Measurements from ENCODE around the gene CHL1. TPM values are rescaled to one million over a fixed set of nuclear protein-coding genes. Genes with fewer than 3 reads are reported as not detected.

The CHL1 gene
- polyA plus RNA-seq, 2 of the 4 experiments (the other 2 are of a cell fraction) = 0.05 TPM; not detected in 1

DNA sequence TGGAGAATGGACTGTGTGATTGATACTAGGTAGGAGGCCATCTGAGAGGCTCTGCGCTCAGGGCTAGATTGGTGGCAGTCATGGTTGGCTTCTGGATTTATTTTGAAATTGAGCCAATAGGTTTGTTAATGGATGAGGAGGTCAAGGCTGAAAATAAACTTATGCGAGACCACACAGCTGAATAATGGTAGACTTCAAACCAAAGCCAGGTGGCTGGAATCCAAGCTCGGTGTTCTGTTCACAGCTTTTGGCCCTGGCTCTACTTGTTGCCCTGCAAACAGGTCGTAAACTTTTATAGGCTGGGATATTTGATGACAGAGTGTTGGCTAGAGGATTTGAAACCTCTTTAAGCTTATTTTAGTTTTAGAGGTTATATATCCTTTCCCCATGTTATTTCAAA, 160.4 kb downstream of the CHL1 start (continued):
- TF ChIP-seq, protein P1, sequence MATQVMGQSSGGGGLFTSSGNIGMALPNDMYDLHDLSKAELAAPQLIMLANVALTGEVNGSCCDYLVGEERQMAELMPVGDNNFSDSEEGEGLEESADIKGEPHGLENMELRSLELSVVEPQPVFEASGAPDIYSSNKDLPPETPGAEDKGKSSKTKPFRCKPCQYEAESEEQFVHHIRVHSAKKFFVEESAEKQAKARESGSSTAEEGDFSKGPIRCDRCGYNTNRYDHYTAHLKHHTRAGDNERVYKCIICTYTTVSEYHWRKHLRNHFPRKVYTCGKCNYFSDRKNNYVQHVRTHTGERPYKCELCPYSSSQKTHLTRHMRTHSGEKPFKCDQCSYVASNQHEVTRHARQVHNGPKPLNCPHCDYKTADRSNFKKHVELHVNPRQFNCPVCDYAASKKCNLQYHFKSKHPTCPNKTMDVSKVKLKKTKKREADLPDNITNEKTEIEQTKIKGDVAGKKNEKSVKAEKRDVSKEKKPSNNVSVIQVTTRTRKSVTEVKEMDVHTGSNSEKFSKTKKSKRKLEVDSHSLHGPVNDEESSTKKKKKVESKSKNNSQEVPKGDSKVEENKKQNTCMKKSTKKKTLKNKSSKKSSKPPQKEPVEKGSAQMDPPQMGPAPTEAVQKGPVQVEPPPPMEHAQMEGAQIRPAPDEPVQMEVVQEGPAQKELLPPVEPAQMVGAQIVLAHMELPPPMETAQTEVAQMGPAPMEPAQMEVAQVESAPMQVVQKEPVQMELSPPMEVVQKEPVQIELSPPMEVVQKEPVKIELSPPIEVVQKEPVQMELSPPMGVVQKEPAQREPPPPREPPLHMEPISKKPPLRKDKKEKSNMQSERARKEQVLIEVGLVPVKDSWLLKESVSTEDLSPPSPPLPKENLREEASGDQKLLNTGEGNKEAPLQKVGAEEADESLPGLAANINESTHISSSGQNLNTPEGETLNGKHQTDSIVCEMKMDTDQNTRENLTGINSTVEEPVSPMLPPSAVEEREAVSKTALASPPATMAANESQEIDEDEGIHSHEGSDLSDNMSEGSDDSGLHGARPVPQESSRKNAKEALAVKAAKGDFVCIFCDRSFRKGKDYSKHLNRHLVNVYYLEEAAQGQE (IDR thresholded peaks at IDR 0.05) = no peak
- TF ChIP-seq KDM1A (IDR thresholded peaks at IDR 0.05; ENCODE audit: low read depth) = no peak
- no peak for TF ChIP-seq MAFK (IDR thresholded peaks at IDR 0.05; ENCODE audit: partially characterized antibody)

GRCh38 chr3:359672-360071, 163.1 kb downstream of the CHL1 start:
- FAIRE-seq = no peak
- Histone ChIP-seq H3K9me3 (no peaks in the 10 kb centered on the region), H3K4me1 (no peaks in the 10 kb centered on the region), H3K27ac (no peak overlapping the region), H3K4me2 (no peak overlapping the region), H3K4me3 (no peak overlapping the region)
- no peak for ATAC-seq
- 14% methylated on average over 3 of the region's 3 CpGs for WGBS (ENCODE audit: missing lambda C conversion rate)
- POLR2A ChIA-PET = no interaction called here
- DNase-seq (ENCODE audit: low read depth in 1 of 2, low spot score in 1 of 2) = no peak
- CTCF ChIA-PET = no interaction called here
- TF ChIP-seq SREBF2 (IDR thresholded peaks at IDR 0.05) = no peak
- no peak for TF ChIP-seq ATOH8 (CRISPR knock-in tag; IDR thresholded peaks at IDR 0.05; ENCODE audit: low read depth)
- TF ChIP-seq HOXB13 (CRISPR knock-in tag; IDR thresholded peaks at IDR 0.05; ENCODE audit: low read depth) = no peak
- no peak for TF ChIP-seq HOXB5 (CRISPR knock-in tag; IDR thresholded peaks at IDR 0.05)
- TF ChIP-seq POLR2AphosphoS2 (conservative IDR thresholded peaks at IDR 0.05; ENCODE audit: low read length) = no peak
- TF ChIP-seq FOSL2 (IDR thresholded peaks at IDR 0.05) = no peak
- no peak for TF ChIP-seq FOSL2 (CRISPR knock-in tag; IDR thresholded peaks at IDR 0.05)
- TF ChIP-seq, protein P2, sequence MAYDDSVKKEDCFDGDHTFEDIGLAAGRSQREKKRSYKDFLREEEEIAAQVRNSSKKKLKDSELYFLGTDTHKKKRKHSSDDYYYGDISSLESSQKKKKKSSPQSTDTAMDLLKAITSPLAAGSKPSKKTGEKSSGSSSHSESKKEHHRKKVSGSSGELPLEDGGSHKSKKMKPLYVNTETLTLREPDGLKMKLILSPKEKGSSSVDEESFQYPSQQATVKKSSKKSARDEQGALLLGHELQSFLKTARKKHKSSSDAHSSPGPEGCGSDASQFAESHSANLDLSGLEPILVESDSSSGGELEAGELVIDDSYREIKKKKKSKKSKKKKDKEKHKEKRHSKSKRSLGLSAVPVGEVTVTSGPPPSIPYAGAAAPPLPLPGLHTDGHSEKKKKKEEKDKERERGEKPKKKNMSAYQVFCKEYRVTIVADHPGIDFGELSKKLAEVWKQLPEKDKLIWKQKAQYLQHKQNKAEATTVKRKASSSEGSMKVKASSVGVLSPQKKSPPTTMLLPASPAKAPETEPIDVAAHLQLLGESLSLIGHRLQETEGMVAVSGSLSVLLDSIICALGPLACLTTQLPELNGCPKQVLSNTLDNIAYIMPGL (CRISPR knock-in tag; IDR thresholded peaks at IDR 0.05; ENCODE audit: borderline replicate concordance) = no peak
- TF ChIP-seq, protein P3, sequence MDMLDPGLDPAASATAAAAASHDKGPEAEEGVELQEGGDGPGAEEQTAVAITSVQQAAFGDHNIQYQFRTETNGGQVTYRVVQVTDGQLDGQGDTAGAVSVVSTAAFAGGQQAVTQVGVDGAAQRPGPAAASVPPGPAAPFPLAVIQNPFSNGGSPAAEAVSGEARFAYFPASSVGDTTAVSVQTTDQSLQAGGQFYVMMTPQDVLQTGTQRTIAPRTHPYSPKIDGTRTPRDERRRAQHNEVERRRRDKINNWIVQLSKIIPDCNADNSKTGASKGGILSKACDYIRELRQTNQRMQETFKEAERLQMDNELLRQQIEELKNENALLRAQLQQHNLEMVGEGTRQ (IDR thresholded peaks at IDR 0.05) = no peak
- no peak for TF ChIP-seq TFCP2L1 (CRISPR knock-in tag; IDR thresholded peaks at IDR 0.05)
- TF ChIP-seq EHF (CRISPR knock-in tag; IDR thresholded peaks at IDR 0.05) = no peak
- no peak for TF ChIP-seq MAZ (IDR thresholded peaks at IDR 0.05; ENCODE audit: borderline replicate concordance, low read depth, low read length)
- no peak for TF ChIP-seq ZSCAN20 (CRISPR knock-in tag; IDR thresholded peaks at IDR 0.05)
- no peak for TF ChIP-seq POLR2A (IDR thresholded peaks at IDR 0.05; ENCODE audit: low read length)
- no peak for TF ChIP-seq CBX2 (IDR thresholded peaks at IDR 0.05; ENCODE audit: borderline replicate concordance, low read depth)
- no peak for TF ChIP-seq ESRRA (IDR thresholded peaks at IDR 0.05; ENCODE audit: borderline replicate concordance, low read length)
- TF ChIP-seq JUNB (IDR thresholded peaks at IDR 0.05) = no peak

Data from A549 (cell line).